ENCODE data around the gene GOT1. TPM values are rescaled to one million over a fixed set of nuclear protein-coding genes. Genes with fewer than 3 reads are reported as not detected.

GOT1 gene
- total RNA-seq, 4 donors from 2014 or later = 19.3 to 57.3 (median 36.7) TPM

- intact Hi-C loops (cut with DNase I) = no loop called here
- 100% methylated on average over 1 of the region's 1 CpG for WGBS, 2 donors
- Histone ChIP-seq H3K9me3 (no peaks in the 10 kb centered on the region), H3K36me3 (peaks cover 7 to 10% of the 10 kb centered on the region in 2 donors), H3K27ac (no peak overlapping the region), H3K27me3 (no peaks in the 10 kb centered on the region), H3K4me3 (replicated peaks in 1 of 3) (no peak overlapping the region), H3K4me1 (peaks cover 4 to 10% of the 10 kb centered on the region in 2 donors)
- DNase-seq = no peak
- TF ChIP-seq CTCF (IDR thresholded peaks at IDR 0.05) = no peak
- TF ChIP-seq POLR2A (IDR thresholded peaks at IDR 0.05) = no peak
These were observed 5.2 kb downstream of the GOT1 start for GRCh38 chr10:99425204-99425603.

GRCh38 chr10:99424656-99425055 lies 5.8 kb downstream of the GOT1 start:
- H3K27me3 ChIP-seq = no peaks in the 10 kb centered on the region

GRCh38 chr10:99422529-99423096 lies 7.8 kb downstream of the GOT1 start:
- H3K27ac ChIP-seq = no peak overlapping the region
- TF ChIP-seq CTCF (IDR thresholded peaks at IDR 0.05) (no peak), POLR2A (IDR thresholded peaks at IDR 0.05) (no peak)
- no peaks in the 10 kb centered on the region for H3K9me3 ChIP-seq
- no peaks in the 10 kb centered on the region for H3K4me1 ChIP-seq
- no peak for DNase-seq
- no peak overlapping the region for H3K4me3 ChIP-seq (replicated peaks in 1 of 3)
- intact Hi-C loops (cut with DNase I) = no loop called here
- no peaks in the 10 kb centered on the region for H3K27me3 ChIP-seq
- 96 to 98% methylated on average over 5 of the region's 5 CpGs for whole genome bisulfite sequencing, 2 donors
- peaks cover 10 to 18% of the 10 kb centered on the region in 2 donors for H3K36me3 ChIP-seq

More at GRCh38 chr10:99424656-99425055, 5.8 kb downstream of the GOT1 start:
- H3K36me3 ChIP-seq = peaks cover 10 to 14% of the 10 kb centered on the region in 2 donors
- peaks cover 3 to 6% of the 10 kb centered on the region in 2 donors for H3K4me1 ChIP-seq
- no peak overlapping the region for H3K27ac ChIP-seq
- TF ChIP-seq POLR2A (IDR thresholded peaks at IDR 0.05) (no peak), CTCF (IDR thresholded peaks at IDR 0.05) (no peak)
- no peak for DNase-seq
- intact Hi-C loops (cut with DNase I) = no loop called here
- no peak overlapping the region for H3K4me3 ChIP-seq (replicated peaks in 1 of 3)
- no peaks in the 10 kb centered on the region for H3K9me3 ChIP-seq
- 94 to 97% methylated on average over 1 of the region's 1 CpG for WGBS, 2 donors

GRCh38 chr10:99421233-99421739 lies 9.1 kb downstream of the GOT1 start:
- H3K9me3 ChIP-seq = no peaks in the 10 kb centered on the region
- DNase-seq = no peak
- no peaks in the 10 kb centered on the region for H3K27me3 ChIP-seq
- H3K36me3 ChIP-seq = peaks cover 10 to 18% of the 10 kb centered on the region in 2 donors
- no peak overlapping the region for H3K4me3 ChIP-seq (replicated peaks in 1 of 3)
- intact Hi-C loops (cut with DNase I) = no loop called here
- TF ChIP-seq POLR2A (IDR thresholded peaks at IDR 0.05) = no peak
- TF ChIP-seq CTCF (IDR thresholded peaks at IDR 0.05) = no peak
- H3K4me1 ChIP-seq = no peaks in the 10 kb centered on the region
- no peak overlapping the region for H3K27ac ChIP-seq
- 85 to 96% methylated on average over 3 of the region's 3 CpGs for WGBS, 2 donors

GRCh38 chr10:99419688-99420087 lies 10.7 kb downstream of the GOT1 start:
- Histone ChIP-seq H3K9me3 (no peaks in the 10 kb centered on the region), H3K27ac (no peak overlapping the region), H3K4me3 (replicated peaks in 1 of 3) (no peak overlapping the region), H3K36me3 (peaks cover 9% of the 10 kb centered on the region in 2 donors), H3K27me3 (no peaks in the 10 kb centered on the region), H3K4me1 (no peaks in the 10 kb centered on the region)
- DNase-seq = no peak
- WGBS, 2 donors = 91% methylated on average over 2 of the region's 2 CpGs
- TF ChIP-seq POLR2A (IDR thresholded peaks at IDR 0.05) (no peak), CTCF (IDR thresholded peaks at IDR 0.05) (no peak)
- intact Hi-C loops (cut with DNase I) = no loop called here
